Neural cell (in vitro differentiated cells): Measurements from ENCODE around the gene PAX6. TPM values are rescaled to one million over a fixed set of nuclear protein-coding genes. Genes with fewer than 3 reads are reported as not detected.

Source experiments
- H2AFZ ChIP-seq: fragments of 200-600, 300-800 bp; sonication (generic), shearing (Covaris generic); 2 replicates; pipeline ENCODE4 v1.6.0; 2014; ENCODE audit warnings: low read depth, mild to moderate bottlenecking, antibody characterized with exemption, low read length, moderate library complexity
- H3F3A ChIP-seq: fragments of 200-600 bp; shearing (Covaris generic); 2 replicates; pipeline ENCODE4 v1.6.1; 2016; ENCODE audit warnings: mild to moderate bottlenecking, moderate library complexity, mixed read lengths, antibody characterized with exemption, low read length; ENCODE audit not compliant: insufficient read depth, poor library complexity, severe bottlenecking
- H3K27ac ChIP-seq: fragments of 200-600, 300-800 bp; sonication (generic), shearing (Covaris generic); 2 replicates; pipeline ENCODE4 v1.5.1; 2014; ENCODE audit warnings: mild to moderate bottlenecking, low read length, moderate library complexity
- H3K27me3 ChIP-seq: fragments of 300-800, 200-600 bp; sonication (generic), shearing (Covaris generic); 2 replicates; pipeline ENCODE4 v1.6.0; 2014; ENCODE audit warnings: mild to moderate bottlenecking, low read depth, low read length, moderate library complexity; ENCODE audit not compliant: insufficient read depth
- H3K36me3 ChIP-seq: fragments of 300-800, 200-600 bp; sonication (generic), shearing (Covaris generic); 2 replicates; pipeline ENCODE4 v1.5.1; 2014; ENCODE audit warnings: mild to moderate bottlenecking, antibody characterized with exemption, low read length, moderate library complexity; ENCODE audit not compliant: insufficient read depth
- H3K4me2 ChIP-seq: fragments of 300-800, 200-600 bp; sonication (generic), shearing (Covaris generic); 2 replicates; pipeline ENCODE4 v1.6.0; 2014; ENCODE audit warnings: mild to moderate bottlenecking, low read length
- H3K4me3 ChIP-seq: fragments of 300-800, 200-600 bp; sonication (generic), shearing (Covaris generic); 2 replicates; pipeline ENCODE4 v1.5.1; 2014; ENCODE audit warnings: mild to moderate bottlenecking, low read length, moderate library complexity
- H3K79me2 ChIP-seq: fragments of 200-600 bp; shearing (Covaris generic); replicated peaks from 2 replicates; pipeline ENCODE4 v1.6.0; 2014; ENCODE audit warnings: mild to moderate bottlenecking, low read length, moderate library complexity; ENCODE audit not compliant: insufficient read depth
- H3K9ac ChIP-seq: fragments of 300-800, 200-600 bp; sonication (generic), shearing (Covaris generic); 2 replicates; pipeline ENCODE4 v1.6.1; 2016; ENCODE audit warnings: mild to moderate bottlenecking, low read length, mixed read lengths
- H3K9me2 ChIP-seq: fragments of 200-600 bp; shearing (Covaris generic); 2 replicates; pipeline ENCODE4 v1.6.1; 2016; ENCODE audit warnings: mild to moderate bottlenecking, low read length, mixed read lengths; ENCODE audit not compliant: insufficient read depth
- H3K9me3 ChIP-seq: fragments of 200-600, 300-800 bp; sonication (generic), shearing (Covaris generic); 2 replicates; pipeline ENCODE4 v1.6.1; 2016; ENCODE audit warnings: mild to moderate bottlenecking, mixed run types, low read length, moderate library complexity, mixed read lengths
- H4K20me1 ChIP-seq: fragments of 200-600 bp; shearing (Covaris generic); 2 replicates; pipeline ENCODE4 v1.6.1; 2016; ENCODE audit warnings: mild to moderate bottlenecking, mixed run types; ENCODE audit not compliant: insufficient read depth
- CTCF ChIP-seq: fragments of 450-650 bp; IDR thresholded peaks from 2 replicates; pipeline ENCODE4 v1.5.1; 2014; ENCODE audit warnings: antibody characterized with exemption, mild to moderate bottlenecking, moderate library complexity; ENCODE audit not compliant: poor library complexity, severe bottlenecking
- EP300 ChIP-seq: fragments of 450-650 bp; conservative IDR thresholded peaks from 2 replicates; pipeline ENCODE4 v1.6.1; 2014; ENCODE audit warnings: antibody characterized with exemption, mild to moderate bottlenecking, moderate library complexity; ENCODE audit not compliant: poor library complexity, severe bottlenecking
- EZH2 ChIP-seq: fragments of 200-600, 300-800 bp; shearing (Covaris generic), sonication (generic); IDR thresholded peaks from 2 replicates; pipeline ENCODE4 v1.6.1; 2014; ENCODE audit warnings: antibody characterized with exemption, low read length, borderline replicate concordance, mild to moderate bottlenecking; ENCODE audit not compliant: insufficient read depth, poor library complexity, severe bottlenecking
- MXI1 ChIP-seq: fragments of 450-650 bp; conservative IDR thresholded peaks from 2 replicates; pipeline ENCODE4 v1.6.1; 2014; ENCODE audit warnings: antibody characterized with exemption, mild to moderate bottlenecking; ENCODE audit not compliant: poor library complexity, severe bottlenecking
- POLR2AphosphoS5 ChIP-seq: IDR thresholded peaks from 2 replicates; pipeline ENCODE4 v1.6.1; 2012
- RAD21 ChIP-seq: fragments of 450-650 bp; conservative IDR thresholded peaks from 2 replicates; pipeline ENCODE4 v1.6.1; 2014; ENCODE audit warnings: antibody characterized with exemption, mild to moderate bottlenecking, moderate library complexity
- REST ChIP-seq: IDR thresholded peaks from 2 replicates; pipeline ENCODE4 v1.6.1; 2012; ENCODE audit warnings: borderline replicate concordance
- SMC3 ChIP-seq: fragments of 450-650 bp; conservative IDR thresholded peaks from 2 replicates; pipeline ENCODE4 v1.6.1; 2014; ENCODE audit warnings: antibody characterized with exemption, mild to moderate bottlenecking, moderate library complexity; ENCODE audit not compliant: poor library complexity
- TAF1 ChIP-seq: IDR thresholded peaks from 2 replicates; pipeline ENCODE4 v1.6.1; 2012; ENCODE audit warnings: low read depth
- polyA plus RNA-seq: library from polyadenylated mRNA; depleted of rRNA; stranded (reverse); fragments of >200 nt; gene quantifications from 2 replicates; pipeline ENCODE4 v1.2.3, GENCODE V29; 2014

PAX6 gene
- polyA plus RNA-seq, 1 donor from 2014 or later = 74.7 TPM

GRCh38 chr11:31802609-31802989, 8.5 kb downstream of the PAX6 start:
- Histone ChIP-seq H3K27ac (peak overlapping the region; percentile 61), H4K20me1 (no peaks in the 10 kb centered on the region), H3K4me3 (peak overlapping the region; percentile 97), H3K36me3 (peaks cover 9% of the 10 kb centered on the region), H3K9ac (peak overlapping the region; percentile 77), H3F3A (peaks cover 5% of the 10 kb centered on the region), H3K9me2 (no peaks in the 10 kb centered on the region), H3K79me2 (peaks cover 59% of the 10 kb centered on the region), H3K27me3 (peaks cover 32% of the 10 kb centered on the region), H2AFZ (no peak overlapping the region), H3K9me3 (no peaks in the 10 kb centered on the region), H3K4me2 (no peak overlapping the region)
- TF ChIP-seq CTCF (no peak), SMC3 (no peak), EP300 (no peak), TAF1 (no peak), MXI1 (no peak), REST (no peak), POLR2AphosphoS5 (no peak)

- no peak overlapping the region for H3K4me3 ChIP-seq
- no peak overlapping the region for H2AFZ ChIP-seq
- no peaks in the 10 kb centered on the region for H4K20me1 ChIP-seq
- peaks cover 27% of the 10 kb centered on the region for H3K27me3 ChIP-seq
- H3K36me3 ChIP-seq = peaks cover 9% of the 10 kb centered on the region
- peaks cover 5% of the 10 kb centered on the region for H3F3A ChIP-seq
- H3K9me3 ChIP-seq = no peaks in the 10 kb centered on the region
- H3K4me2 ChIP-seq = no peak overlapping the region
- H3K9me2 ChIP-seq = no peaks in the 10 kb centered on the region
- H3K27ac ChIP-seq = no peak overlapping the region
- TF ChIP-seq EZH2 (no peak), EP300 (no peak), TAF1 (no peak), POLR2AphosphoS5 (no peak), SMC3 (no peak), REST (no peak), RAD21 (no peak), CTCF (no peak), MXI1 (no peak)
- H3K79me2 ChIP-seq = peaks cover 54% of the 10 kb centered on the region
- no peak overlapping the region for H3K9ac ChIP-seq
Observed at GRCh38 chr11:31802000-31802551, 9.0 kb downstream of the PAX6 start.
